DMS53 (cell line): ENCODE measurements around the gene MAN2A2.

Experiments used
- DNase-seq: peaks from one replicate; lab custom pipeline; 2025; lab: John Stamatoyannopoulos, UW

Gene MAN2A2

DNA sequence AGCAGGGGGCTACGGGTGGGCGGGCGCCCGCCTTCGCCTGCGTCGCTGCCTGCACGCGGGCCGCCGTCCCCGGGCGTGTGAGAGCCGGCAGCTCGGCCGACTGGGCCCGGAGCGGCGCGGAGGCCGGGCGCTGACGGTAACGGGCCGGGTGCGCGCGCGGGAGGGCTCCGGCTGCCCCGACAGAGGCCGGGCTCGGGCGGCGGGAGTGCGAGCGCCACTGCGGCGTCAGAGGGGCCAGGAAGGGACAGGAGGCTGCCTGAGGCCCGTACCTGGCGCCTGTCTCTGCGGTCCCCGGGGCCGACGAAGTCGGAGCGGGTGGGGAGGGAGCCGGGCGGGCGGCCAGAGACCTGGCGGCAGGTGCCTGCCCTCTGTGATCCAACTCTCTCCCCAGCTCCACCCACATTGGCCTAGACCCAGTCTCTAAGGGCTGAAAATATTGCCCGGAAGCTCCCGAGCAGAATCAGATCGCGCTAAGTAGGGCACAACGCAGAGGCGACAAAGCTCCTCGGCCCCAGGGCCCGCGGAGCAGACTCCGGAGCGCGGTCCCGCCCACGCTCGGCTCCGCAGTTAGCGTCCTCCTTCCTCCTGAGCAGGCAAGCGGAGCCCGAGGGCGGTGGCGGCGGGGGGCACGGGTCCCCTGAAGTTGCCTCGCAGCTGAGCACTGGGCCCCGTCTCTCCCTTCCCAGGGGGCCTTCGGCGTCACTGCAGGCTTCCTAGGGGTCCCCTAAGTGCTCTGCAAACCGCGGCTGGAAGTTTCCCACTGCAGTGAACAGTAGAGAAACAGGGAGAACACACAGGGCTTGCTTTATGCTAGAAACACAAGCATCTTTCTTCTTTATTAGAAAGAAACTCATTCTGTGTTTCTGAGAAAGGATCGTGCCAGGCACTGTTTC, at the start of gene MAN2A2:
Gene MAN2A2 (plus strand): TSS at position 463 of the 893 bp plus-strand sequence. CDS start 906 bp downstream, outside the sequence.
- DNase-seq: peak; percentile 82

DNA sequence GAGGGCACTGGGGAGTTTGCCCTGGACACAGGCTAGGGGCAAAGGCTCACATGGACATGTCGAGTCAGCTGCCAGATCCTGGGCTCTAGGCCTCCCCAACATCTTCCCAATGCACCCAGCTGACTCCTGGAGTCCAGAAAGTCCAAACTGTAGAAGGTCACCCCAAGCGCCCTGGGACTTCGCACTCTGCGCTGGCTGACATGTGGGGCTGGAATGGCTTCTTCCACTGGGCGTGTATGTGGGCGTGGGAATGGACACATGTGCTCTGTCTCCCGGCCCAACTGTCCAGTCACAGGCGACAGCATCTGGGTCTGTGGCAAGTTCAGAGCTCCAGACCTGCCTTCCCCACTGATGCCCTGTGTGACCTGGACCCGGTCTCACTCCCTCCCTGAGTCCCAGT, 48.0 kb upstream of the MAN2A2 start:
- no peak for DNase-seq

DNA sequence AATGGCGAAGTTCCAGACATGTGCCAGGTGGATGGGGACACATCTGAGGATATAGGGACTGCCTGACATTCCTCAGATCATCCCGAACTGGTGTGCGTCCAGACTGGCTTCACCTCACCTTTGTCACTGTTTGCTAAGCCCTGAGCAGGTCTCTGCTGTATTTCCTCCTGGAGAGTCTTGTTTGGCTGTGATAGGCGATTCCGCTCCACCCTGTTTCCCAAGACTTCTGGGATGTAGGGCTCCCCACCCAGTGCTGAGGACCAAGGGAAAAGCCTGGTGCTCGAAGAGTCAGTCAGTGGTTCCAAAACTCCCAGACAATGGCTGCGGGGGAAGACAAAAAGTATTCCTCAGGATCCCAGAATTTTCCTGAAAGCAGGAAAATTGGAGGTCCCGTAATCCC, 45.8 kb upstream of the MAN2A2 start:
- DNase-seq: no peak

DNA sequence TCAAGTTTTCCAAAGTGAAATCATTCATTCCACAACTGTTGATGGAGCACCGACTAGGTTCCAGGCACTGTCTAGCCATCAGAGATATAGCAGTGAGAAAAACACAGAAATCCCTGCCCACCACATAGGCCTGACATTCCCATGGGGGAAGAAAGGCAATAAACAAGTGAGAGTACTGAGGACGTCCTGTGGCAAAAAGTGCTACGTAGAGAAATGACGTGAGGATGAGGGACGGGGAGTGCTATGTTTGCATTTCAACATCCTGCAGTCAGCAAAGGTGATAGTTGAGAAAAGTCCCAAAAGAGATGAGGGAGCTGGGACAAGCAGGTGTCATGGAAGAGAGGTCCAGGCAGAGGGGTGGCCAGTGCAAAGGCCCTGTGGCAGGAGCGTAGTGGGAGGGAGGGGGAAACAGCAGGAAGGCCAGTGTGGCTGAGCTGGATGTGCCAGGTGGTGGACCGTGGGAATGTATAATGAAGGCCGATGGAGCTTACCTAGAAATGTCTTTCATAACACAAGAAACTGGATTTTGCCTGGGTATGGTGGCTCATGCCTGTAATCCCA, 45.1 kb upstream of the MAN2A2 start:
- no peak for DNase-seq

DNA sequence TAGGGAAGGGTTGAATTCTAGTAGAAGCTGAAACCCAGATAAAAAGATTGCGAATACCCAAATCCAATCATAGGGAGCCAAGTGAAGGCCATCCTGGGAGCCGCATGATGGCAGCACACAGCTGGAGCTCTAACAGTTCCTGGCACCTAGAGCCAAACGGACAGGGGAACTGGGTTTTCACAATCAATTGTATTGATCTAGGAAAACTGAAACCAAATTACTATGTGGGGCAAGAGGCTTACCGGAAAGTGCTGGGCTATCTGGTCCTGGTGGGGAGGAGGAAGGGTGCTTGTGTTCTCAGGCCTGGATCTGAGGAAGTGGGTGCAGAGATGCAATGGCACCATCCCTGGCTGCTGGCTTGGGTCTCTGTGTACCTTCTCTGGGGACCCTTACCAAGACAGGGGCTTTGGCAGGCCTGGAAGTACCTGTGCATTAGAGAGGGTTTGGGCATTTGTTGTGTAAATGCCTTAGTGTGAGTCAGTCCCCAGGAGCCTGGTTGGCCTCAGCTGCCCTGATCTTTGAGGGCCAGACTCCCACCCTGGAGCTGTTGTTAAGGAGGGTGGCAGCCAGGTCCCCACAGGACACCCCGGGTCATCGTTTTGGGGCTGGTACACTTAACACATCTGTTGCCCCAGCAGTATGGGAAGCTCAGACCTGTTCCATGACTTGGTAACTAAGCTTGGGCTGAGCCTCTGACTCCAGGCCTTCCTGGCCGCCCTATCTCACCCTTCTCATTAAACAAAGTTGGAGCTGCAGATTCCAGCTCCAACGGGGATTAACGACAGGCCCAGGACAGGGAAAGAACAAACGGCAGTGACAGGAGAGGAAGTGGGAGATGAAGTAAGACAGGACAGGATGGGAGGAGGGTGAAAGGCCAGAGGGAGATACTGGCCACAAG, 43.6 kb upstream of the MAN2A2 start:
- peak; percentile 30 for DNase-seq

DNA sequence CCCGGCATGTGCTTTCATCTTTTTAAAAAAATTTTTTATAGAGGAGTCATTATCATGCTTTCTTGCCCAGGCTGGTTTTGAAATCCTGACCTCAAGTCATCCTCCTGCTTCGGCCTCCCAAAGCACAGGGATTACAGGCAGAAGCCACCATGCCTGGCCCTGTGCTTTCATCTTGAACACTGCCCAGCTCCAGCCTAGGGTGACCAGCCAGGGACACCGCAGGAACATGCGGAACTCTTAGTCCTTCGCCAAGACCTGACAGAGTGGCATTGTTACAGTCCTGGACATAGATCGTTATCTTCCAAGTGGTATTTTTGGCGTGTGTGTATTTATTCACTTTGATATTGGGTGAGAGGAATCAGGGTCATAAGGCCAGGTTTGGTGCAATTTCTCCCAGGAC, 42.7 kb upstream of the MAN2A2 start:
- peak; percentile 43 for DNase-seq

DNA sequence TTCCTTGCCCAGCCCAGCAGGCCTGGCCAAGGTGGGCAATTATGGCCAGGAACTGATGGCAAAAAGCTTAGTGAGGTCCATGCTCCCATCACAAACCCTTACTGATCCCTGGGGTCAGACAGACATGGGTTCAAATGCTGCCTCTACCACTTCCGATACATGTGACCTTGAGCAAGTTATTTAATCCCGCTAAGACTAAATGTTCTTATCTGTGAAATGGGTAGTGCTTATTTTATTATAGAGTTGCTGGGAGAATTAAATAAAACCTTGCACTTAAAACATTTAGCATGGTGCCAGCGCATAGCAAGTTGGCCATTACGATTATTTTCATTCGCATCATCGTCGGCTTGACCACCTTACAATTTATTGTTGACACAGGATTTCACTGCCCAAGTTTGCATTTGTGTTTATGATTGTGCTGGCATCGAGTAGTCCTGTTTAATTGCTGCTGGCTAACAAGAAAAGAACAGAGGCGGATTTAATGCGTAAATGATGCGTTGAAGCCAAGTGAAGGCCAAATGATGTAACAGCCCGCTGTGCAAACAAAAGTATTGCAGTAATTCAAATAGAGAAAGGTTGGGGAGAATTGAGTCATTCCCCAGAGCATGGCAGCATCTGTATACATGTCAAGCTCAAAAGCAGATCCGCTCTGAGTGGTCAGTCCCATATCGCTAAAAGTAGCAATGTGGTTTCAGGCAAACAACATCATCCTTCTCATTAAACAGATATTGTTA, 42.0 kb upstream of the MAN2A2 start:
- peak; percentile 95 for DNase-seq

DNA sequence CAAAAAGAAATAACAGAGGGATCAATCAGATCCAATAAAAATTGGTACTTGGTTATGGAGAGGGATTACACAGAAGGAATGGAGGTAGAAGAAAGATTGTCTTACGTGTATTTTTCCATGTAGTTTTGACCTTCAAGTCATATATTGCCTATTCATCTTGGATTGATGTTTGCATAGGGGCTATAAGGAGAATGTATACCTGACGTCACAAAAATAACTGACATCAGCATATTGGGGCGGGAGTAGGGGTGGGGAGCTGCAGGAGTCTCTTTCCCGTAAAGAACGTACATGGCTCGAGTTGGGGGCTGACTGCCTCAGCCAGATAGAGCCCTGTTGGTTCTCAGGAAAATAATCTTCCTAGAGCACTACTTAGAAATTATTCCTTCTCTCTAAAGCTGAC, 40.6 kb upstream of the MAN2A2 start:
- no peak for DNase-seq

DNA sequence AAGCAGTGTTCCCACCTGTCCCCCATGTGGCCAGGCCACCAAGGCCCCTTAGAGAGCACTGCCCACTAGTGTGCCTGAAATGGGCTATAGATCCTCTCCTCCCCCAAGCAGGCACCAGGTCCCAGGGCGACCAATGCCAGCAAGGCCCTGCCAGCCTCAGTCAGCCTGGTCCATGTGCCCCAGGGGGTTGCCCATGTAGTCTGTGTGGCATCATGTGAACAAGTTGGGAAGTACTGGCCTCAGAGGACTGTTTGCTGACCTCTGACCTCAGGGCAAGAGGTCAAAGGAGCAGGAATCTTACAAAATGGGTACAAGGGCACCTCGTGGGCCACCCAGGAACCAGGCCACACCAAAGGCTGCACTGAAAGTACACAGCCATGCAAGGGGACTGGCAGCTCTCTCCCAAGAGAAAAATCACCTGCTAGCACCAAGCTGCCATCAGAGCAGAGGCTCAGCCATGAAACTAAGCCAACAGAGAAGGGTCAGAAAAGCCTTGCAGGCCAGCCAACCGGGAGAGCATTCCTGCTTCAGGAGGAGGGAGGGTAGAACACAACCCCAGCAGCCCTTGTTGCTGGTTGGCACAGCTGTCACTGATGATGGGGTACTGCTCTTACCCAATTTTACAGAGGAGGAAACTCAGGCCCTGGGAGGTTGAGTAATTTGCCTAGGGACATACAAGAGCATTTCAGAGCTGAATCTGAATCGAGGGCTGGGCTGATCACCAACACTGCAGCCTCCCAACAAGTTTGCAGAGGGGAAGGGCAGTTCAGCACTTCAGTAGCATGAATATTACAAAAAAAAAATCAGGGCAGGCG, 39.9 kb upstream of the MAN2A2 start:
- DNase-seq: peak; percentile 66

DNA sequence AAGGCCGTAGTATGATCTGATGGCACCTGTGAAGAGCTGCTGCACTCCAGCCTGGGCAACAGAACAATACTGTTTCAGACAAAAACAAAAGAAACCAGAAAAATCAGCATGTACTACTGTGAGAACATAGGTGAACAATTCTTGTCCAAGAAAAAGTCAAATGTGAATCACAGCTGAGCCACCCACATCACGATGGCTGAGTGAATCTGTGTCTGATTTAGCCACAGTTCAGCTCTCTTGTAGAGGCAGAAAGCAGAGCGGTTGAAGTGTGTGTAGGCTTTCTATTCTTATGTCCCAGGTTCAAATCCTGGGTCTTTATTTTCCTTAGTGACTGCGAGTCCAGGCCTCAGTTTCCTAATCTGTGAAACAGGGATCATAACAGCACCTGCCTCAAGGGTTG, 39.1 kb upstream of the MAN2A2 start:
- DNase-seq: peak; percentile 47

DNA sequence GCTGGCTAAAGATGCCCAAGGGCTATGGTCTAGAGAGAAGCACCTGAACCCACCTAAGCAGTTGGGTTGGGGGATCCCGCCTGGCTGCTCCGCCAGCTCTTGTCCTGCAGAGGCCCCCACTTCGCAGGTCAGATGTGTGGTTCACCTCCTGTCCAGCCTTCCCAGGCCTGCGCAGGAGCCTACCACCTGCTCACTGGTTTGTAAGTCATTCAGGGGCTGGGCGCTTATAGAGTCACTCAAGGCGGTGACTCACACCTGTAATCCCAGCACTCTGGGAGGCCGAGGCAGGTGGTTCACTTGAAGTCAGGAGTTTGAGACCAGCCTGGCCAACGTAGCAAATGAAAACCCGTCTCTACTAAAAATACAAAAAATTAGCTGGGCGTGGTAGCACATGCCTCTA, 38.6 kb upstream of the MAN2A2 start:
- DNase-seq: peak; percentile 83

DNA sequence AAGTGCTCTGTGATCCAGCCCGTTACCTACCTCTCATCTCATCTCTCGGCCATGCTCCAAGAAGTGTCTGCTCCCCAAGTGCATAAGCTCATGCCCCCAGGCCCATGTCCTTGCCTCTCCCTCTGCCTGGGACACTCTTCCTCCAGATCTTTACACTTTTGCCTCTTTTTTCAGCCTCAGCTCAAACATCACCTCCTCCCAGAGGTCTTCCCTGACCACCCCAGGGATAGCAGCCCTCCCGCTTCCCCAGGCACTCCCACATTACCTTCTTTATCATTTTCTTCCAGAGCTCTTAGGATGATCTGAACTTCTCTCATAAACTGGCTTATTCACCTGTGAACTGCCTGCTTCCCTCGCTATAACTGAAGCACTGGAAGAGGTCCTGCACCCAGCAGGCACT, 37.4 kb upstream of the MAN2A2 start:
- no peak for DNase-seq

DNA sequence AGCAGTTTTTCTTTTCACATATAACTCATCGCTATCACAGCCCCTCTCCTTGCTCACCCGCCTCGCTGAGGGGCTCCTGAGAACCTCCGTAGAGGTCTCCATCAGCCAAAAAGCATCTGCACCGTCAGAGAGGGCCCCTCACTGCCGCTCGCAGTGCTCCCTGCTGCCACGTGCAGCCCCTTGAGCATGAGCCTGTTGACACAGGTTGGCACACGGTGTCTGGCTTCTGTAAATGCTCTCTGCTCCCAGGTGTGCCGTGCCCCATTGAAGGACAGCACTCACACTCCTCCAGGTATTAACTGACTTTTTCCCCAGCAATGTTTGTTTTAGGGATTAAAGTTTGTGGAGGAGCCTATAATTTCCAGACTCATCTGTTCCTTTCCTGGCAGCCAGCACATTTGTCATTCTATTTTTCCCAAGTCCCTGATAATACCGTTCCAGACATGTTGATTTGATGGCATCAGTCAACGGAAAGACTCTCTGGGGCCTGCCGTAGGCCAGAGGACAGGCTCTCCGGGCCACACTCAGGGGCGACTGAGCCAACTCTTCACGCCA, 36.9 kb upstream of the MAN2A2 start:
- DNase-seq: peak; percentile 87

DNA sequence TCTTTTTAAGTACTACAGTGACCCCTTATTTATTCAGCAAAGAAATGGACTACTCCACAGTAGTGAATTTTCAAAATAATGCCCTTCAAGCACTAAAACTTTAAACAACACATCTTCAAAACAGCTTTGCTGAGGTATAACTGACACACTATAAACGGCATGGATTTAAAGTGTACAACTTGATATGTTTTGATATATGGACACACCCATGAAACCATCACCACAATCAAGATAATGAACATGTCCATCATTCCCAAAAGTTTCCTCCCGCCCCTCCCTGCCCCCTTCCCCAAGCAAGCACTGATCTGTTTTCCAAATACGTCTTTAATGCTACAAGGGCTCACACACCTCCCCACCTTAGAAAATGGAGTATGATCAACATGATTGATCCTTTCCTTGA, 36.3 kb upstream of the MAN2A2 start:
- DNase-seq: no peak

DNA sequence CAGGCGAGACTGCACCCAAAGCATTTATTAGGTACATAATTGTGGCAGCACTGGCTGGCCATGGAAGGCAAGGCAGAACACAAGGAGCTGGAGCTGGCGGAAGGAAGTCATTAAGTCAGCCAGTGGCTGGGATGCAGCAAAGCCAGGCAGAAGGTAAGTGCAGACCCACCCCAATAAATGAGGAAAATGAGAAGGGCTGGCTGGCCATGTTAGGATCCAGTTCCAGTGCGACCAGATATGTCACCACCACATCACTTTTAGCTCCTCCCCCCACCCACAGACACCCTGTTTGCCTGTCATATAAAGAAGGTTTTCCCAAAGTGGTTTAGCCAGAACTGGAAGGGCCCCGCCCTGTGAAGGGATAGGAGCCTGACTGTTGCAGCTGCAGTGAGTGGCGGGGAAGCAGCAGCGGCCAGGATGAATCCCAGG, 34.8 kb upstream of the MAN2A2 start, which contains the start of gene FURIN:
Gene FURIN (plus strand): TSS at position 328 of the 429 bp plus-strand sequence. CDS start 7,153 bp downstream, outside the sequence.
- peak; percentile 76 for DNase-seq

DNA sequence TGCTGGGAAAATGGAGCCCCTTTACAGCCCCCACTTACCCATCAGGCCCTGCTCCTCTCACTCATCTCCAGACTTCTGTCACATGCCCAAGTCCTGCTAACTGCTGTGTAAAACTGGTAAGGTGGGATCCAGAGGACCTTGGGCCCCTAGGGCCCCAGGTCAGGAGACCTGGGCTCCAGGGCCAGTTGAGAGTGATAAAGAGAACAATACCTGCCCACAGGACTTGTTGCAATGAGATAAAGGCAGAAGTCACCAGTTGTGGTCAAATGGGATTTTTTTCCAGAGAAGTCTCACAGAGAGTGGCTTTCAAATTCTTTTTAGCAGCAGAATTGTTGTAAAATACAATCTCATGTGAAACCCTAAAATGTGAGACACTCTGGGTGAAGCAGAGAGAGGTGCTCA, 34.0 kb upstream of the MAN2A2 start:
- DNase-seq: peak; percentile 36

DNA sequence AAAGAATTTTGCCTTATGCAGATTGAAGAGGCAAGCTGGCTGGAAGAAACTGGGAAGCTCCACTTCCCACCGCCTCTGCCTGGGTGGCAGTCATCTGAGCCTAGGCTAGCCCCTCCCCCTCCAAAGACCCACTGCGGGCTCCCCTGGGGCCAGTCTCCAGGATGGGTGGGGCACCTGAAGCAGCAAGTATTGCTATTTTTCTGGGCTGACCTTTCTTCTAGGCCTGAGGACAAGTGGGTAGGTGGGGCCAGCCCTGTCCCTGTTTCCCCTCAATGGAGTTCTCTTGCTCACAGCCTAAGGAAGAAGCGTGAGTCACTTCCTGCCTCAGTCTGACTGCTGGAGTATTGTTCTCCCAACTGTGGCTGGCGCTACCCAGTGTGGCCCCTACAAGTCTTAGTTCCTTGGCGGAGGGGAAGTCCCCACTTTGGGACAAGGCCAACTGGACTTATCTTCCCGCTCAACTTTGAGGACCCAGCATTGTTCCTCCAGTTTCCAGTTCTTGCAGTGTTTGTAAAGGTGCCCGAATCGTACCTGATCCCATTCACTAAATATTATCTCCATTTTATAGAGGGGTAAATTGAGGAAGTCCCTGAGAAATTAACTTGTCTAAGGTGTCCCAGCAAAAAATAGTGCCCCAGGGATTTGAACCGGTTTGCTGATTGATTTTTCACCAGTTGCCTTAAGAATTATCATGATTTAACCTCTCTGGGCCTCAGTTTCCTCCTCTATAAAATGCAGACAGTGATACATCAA, 33.3 kb upstream of the MAN2A2 start:
- DNase-seq: peak; percentile 78

DNA sequence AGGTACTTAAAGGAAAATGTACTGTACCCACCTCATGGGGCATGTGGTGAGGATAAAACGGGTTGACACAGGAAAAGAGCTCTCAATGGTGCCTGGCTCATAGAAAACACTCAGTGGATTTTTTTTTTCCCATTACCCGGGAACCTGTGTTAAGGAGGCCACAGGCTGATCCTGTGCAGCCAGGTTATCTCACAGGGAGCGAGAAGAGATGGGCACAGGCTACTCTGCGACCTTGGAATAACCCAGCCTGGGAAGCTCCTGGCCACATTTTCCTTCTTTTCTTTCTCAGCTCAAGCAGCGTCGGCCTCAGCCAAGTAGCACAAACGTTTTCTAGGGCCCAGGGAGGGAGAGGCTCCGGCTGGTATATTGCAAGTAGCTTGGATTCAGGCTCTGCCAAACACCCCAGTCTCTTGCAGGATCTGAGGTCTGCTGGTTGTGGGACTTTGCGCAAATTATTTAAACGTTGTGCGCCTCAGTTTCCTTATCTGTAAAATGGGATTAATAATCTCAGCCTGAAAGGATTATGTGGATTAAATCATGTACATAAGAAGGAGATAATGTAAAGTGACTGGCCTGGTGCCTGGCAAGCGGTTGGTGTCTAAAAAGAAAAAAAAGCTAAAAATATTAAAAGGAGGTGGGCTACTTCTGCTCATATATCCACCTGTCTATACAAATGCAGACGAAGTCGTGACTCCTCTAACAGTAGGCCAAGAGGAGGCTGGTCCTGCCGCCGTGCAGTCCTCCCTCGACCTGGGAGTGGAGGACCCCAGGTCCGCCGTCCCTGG, 32.6 kb upstream of the MAN2A2 start:
- peak; percentile 71 for DNase-seq
